ENCODE data around the gene TP53INP2.

- TF ChIP-seq CTCF (IDR thresholded peaks at IDR 0.05): no peak
- TF ChIP-seq POLR2A (IDR thresholded peaks at IDR 0.05): no peak
These were observed 28.6 kb upstream of the TP53INP2 start for GRCh38 chr20:34675561-34675960.
